ENCODE results near the gene CFAP53.

The CFAP53 gene

DNA sequence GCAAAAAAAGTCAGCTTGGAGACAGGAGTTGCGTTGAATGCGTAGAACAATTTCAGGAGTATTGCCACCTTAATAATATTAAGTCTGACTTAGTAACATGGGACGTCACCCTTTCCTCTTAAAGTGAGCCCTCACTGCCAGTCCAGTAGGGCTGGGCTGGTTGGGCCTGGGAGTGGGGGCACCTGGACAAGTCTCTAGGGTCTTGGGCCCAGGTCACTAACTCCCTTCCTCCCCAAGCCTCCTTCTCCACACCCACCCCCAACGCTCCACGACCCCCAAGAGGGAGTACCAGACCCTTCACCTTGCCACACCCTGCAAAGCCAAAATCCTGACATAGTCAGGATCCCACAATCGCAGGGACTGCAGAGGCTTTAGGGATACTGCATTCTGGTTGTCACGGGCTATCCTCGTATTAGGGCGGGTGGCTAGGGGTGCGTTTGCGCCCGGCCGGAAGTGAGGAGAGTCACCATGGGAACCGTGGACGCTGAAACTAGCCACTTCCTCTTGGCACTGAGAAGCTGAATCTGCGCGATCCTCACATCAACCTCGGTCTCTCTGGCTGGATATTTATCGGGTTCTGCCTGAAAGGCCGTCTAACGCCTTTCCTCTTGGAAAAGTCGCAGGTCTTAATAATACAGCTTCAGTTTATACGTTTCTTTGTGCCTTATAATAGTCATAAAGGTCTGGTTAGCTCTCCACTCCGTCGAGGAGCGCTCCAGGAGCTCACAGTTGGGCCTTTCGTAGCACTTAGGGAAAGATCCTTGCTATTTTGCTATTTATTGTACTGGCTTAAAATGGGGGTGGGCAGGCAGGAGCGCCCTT is 31.5 kb upstream of the CFAP53 start:
- TF ChIP-seq, protein P1, sequence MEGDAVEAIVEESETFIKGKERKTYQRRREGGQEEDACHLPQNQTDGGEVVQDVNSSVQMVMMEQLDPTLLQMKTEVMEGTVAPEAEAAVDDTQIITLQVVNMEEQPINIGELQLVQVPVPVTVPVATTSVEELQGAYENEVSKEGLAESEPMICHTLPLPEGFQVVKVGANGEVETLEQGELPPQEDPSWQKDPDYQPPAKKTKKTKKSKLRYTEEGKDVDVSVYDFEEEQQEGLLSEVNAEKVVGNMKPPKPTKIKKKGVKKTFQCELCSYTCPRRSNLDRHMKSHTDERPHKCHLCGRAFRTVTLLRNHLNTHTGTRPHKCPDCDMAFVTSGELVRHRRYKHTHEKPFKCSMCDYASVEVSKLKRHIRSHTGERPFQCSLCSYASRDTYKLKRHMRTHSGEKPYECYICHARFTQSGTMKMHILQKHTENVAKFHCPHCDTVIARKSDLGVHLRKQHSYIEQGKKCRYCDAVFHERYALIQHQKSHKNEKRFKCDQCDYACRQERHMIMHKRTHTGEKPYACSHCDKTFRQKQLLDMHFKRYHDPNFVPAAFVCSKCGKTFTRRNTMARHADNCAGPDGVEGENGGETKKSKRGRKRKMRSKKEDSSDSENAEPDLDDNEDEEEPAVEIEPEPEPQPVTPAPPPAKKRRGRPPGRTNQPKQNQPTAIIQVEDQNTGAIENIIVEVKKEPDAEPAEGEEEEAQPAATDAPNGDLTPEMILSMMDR (IDR thresholded peaks at IDR 0.05): no peak

DNA sequence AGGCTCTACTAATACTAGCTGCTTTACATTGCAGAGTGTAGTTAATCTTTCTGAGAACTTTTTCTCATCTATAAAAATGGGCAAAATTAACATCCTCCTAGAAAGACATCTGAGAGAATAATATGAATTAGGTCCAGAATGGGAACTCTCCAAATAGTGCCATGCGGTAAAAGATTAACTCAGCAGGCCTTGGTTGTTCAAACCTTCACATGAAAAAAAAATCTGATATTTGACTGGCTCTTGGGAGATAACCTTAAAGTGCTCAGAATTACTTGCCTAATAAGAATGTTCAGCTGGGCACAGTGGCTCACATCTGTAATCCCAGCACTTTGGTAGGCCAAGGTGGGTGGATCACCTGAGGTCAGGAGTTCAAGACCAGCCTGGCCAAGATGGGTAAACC is 26.7 kb upstream of the CFAP53 start:
- TF ChIP-seq, protein P1 (IDR thresholded peaks at IDR 0.05): no peak

DNA sequence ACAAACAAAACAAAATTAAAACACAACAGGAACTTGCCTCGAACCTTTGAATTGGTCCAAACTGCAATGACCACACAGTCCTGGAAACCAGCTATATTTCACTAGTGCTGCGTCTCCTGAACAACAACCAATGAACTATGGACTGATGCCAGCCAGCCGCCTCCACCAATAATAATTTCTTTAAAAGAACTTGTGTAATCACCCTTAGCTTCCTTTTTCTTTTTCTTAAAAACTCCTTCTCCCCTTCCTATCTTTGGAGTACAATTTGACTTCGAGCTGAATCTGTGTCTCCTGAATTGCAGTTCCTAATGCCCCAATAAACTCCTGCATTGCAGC is 22.8 kb upstream of the CFAP53 start:
- TF ChIP-seq, protein P1 (IDR thresholded peaks at IDR 0.05): no peak

DNA sequence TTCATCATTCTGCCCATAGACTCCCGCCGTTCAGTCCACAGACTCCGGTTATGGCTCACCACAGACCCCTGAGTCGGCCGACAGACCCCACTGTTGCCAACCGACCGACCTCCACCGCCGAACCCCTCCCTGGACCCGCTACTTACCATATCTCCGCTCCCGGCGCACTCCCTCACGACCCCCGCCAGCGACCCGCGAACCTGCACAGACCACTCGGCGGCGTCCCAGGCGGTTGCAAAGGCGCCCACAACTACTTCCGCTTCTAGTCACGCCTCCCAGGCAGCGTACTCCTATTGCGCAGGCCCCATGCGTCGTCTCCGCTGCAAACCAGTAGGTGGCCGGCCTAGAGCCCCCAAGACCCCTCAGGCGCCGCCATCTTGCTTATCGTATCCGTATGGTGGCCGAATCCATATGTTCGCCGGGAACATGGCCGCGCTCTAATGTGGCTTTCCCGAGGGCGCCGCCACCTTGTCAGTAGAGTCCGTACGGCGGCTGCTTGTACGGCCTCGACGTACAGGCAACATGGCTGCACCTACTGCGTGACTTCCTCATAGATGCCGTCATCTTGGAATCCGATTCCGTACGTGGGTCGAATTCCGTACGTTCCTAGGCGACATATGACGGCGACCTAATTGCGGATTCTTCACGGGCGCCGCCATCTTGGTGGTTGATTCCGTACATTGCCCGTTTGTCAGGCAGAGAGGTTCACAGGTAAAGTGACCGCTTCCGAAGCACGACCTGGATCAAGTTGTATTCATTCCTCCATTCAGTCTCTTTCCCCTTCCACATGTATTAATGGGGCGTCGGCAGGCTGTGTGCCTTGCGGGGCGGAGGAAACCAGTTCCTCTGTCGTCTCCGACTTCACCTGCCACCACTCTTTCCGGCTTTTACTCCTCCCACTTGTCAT is 21.4 kb upstream of the CFAP53 start, which contains the start of gene CXXC1:
Gene CXXC1, minus strand, starts transcription at position 252 of the 907 bp plus-strand sequence. Its CDS starts 103 bp downstream, at position 149.
- TF ChIP-seq, protein P1 (IDR thresholded peaks at IDR 0.05): peak; percentile 22; the same call in 1 of the 2 replicates

DNA sequence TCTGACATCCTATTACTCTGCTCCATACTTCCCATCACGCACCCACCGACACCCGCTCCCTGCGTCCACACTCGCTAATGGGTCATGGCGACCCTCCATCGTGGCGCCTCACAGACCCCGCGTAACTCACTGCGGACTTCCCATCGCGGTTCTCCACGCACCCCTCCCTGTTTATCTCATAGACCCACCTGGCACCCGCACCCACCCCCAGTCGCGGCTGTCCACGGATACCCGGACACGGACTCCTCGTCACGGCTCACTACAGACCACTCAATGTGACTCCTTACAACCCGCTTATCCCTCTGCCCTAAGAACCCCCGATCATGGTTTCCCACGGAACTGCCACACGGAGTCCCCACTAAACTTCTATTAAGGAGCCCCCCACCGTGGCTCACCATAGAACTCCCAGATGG is 20.7 kb upstream of the CFAP53 start:
- TF ChIP-seq, protein P1 (IDR thresholded peaks at IDR 0.05): no peak

DNA sequence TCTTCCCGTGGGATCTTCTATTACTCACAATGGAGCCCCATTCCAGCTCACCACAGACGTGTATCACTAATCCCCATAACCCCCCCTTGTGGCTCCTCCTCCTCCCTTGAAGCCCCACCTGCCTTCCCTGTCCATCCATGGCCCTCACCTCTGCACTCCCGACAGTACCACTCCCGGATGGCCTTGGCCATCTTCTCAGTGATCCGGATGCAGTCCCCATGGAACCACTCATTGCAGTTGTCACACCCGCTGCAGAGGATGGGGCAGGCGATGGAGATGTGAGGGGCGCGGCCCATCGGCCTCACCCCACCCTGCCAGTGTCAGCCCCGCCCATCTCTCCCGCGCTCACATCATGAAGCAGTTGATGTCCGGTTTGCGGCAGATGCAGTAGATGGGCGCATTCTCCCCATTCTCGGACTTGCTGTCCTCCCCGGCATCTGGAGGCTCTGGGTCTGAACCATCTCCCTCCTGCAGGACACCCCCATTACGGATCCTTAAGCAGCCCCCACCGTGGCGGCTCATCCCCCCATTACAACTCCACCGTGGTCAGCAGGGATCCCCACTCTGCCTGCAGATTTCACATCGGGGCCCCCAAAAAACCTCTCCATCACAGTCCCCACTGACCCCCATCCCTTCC is 20.2 kb upstream of the CFAP53 start:
- TF ChIP-seq, protein P1 (IDR thresholded peaks at IDR 0.05): no peak

DNA sequence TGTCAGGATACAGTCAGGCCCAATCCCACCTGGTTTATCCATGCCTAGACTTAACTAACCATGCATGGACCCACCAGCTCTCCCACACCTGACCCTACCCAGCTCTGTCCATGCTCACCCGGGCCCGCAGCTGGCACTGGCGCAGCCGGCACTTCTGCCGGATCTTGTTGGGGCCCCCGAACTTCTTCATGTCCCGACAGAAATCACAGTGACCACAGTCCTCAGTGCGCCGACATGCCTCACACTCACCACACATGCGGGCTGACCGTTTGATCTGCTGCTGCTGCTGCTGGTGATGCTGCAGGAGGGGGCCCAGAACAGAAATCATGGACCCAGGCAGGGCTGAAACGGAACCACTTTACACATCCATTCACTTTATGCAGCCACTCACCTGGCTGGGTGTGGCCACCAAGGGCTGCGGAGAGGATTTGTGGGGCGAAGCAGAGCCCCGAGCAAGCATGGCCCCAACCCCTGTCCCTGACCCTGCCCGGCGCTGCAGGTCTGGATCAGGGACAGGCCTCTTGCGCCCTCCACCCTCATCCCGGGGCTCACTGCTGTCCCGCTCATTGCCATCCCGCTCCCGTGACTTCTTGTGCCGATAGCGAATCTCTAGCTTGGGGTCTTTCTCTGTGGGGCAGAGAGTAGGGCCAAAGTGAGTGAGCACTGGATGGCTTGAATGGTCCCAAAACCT is 19.5 kb upstream of the CFAP53 start:
- TF ChIP-seq, protein P1 (IDR thresholded peaks at IDR 0.05): no peak
